ENCODE measurements around the gene B4GALNT3. TPM values are rescaled to one million over a fixed set of nuclear protein-coding genes. Genes with fewer than 3 reads are reported as not detected.

Gene B4GALNT3
- total and polyA plus RNA-seq, 2 experiments from 2014 or later, result 2.8 to 15.8 TPM

- 0 out of 2 replicates have a peak, but pooled peaks cover 3% of the 10 kb centered on the region for H3K9me2 ChIP-seq (ENCODE audit: insufficient read depth)
- Mint-ChIP-seq H3K9me3 (no peaks in the 10 kb centered on the region), H3K27ac (no peak overlapping the region), H3K36me3 (ENCODE audit: low read depth) (no peaks in the 10 kb centered on the region; the same call in 1 of the 3 replicates), H3K27me3 (ENCODE audit: insufficient read depth, low read depth, poor library complexity) (peaks cover 34% of the 10 kb centered on the region), H3K4me3 (no peak overlapping the region), H3K4me1 (peaks cover 13% of the 10 kb centered on the region)
- no peaks in the 10 kb centered on the region; the same call in 1 of the 2 replicates for H3K79me2 ChIP-seq (replicated peaks; ENCODE audit: insufficient read depth)
- H3K4me2 ChIP-seq, result peak overlapping the region; percentile 43; the same call in 1 of the 2 replicates
- 0 out of 2 replicates have a peak, but pooled peaks cover 5% of the 10 kb centered on the region for H3K4me1 ChIP-seq (ENCODE audit: insufficient read depth)
- H4K20me1 ChIP-seq (replicated peaks; ENCODE audit: insufficient read depth), result peaks cover 29% of the 10 kb centered on the region
- H3K4me3 ChIP-seq, result no peak overlapping the region
- ATAC-seq, result no peak
- DNase-seq (ENCODE audit: low spot score), result no peak
- peaks cover 7% of the 10 kb centered on the region; the same call in 1 of the 2 replicates for H3F3A ChIP-seq (replicated peaks; ENCODE audit: low read depth)
- no peaks in the 10 kb centered on the region for H3K36me3 ChIP-seq (ENCODE audit: insufficient read depth)
- H2AFZ ChIP-seq, result no peak overlapping the region
- H3K27ac ChIP-seq (ENCODE audit: low read depth), result no peak overlapping the region
- no peak for TF ChIP-seq EZH2 (IDR thresholded peaks at IDR 0.05; ENCODE audit: low read depth, unreplicated experiment)
- TF ChIP-seq ZNF331 (CRISPR knock-in tag; IDR thresholded peaks at IDR 0.05; ENCODE audit: low read depth), result no peak
- TF ChIP-seq ETS1 (IDR thresholded peaks at IDR 0.05), result no peak
- TF ChIP-seq STAT1 (IDR thresholded peaks at IDR 0.05; ENCODE audit: unreplicated experiment), result no peak
- TF ChIP-seq EZH2phosphoT487 (IDR thresholded peaks at IDR 0.05; ENCODE audit: unreplicated experiment), result no peak
- no peak for TF ChIP-seq REST (IDR thresholded peaks at IDR 0.05; ENCODE audit: unreplicated experiment)
- TF ChIP-seq ZNF114 (CRISPR knock-in tag; IDR thresholded peaks at IDR 0.05), result no peak
- no peak for TF ChIP-seq POLR2AphosphoS5 (IDR thresholded peaks at IDR 0.05; ENCODE audit: low read depth)
- TF ChIP-seq NANOG (IDR thresholded peaks at IDR 0.05; ENCODE audit: borderline replicate concordance), result no peak
- no peak for TF ChIP-seq CTCF (conservative IDR thresholded peaks at IDR 0.05; ENCODE audit: low read depth in 2 of 2)
- TF ChIP-seq ZNF462 (CRISPR knock-in tag; IDR thresholded peaks at IDR 0.05), result no peak
- no peak for TF ChIP-seq JUNB (IDR thresholded peaks at IDR 0.05; ENCODE audit: unreplicated experiment)
- TF ChIP-seq CREB1 (CRISPR knock-in tag; IDR thresholded peaks at IDR 0.05; ENCODE audit: low read depth), result no peak
- peaks cover 39% of the 10 kb centered on the region for H3K27me3 ChIP-seq (ENCODE audit: insufficient read depth)
Measured at GRCh38 chr12:462936-463705, 3.4 kb downstream of the B4GALNT3 start.
